ENCODE measurements around the gene KCNJ12.

DNA sequence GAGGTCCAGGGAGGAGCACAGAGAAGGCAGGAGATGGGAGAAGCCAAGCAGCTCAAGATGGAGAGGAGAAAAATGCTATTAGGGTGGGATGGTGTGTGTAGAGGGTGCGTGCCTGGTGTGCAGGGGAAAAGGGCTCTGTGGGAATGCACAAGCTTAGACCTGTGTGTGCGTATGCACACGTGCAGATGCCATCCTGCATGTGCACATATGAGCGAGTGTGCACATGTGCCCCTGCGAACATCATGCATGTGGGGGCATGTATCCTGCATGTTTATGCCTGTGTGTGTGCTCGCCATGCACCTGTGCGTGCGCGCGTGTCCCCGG lies 438 bp upstream of the KCNJ12 start:
- no peak for TF ChIP-seq POLR2AphosphoS5 (IDR thresholded peaks at IDR 0.05; ENCODE audit: insufficient read depth in 1 of 2, low read depth in 1 of 2)
- no peak for TF ChIP-seq POLR2A (IDR thresholded peaks at IDR 0.05)
